Limb (tissue), 2 donors: ENCODE measurements around the gene MOGAT2.

Experiments
- DNase-seq, 2 donors: peaks; one replicate each; pipeline ENCODE4 v3.0.0-alpha.2; 2016; ENCODE audit errors: extremely low spot score in 2 of 2

The MOGAT2 gene

DNA sequence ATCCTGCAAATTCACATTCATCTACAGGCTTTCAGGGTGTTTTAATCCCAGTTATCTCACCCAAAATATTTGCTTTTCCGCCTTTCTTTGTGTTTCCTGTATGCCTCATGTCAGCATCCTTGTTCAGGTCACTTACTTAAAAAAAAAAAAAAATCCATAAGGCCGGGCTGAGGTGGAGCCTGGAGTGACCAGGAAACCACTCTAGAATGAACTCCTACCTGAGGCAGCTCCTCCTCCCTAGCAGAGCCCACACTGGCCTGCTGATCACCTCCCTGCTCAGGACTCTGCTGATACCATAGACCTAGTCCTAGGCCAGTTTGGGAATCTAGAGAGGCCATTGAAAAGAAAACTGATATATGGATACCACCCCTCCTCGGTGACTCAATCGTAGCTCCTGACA lies 42.2 kb downstream of the MOGAT2 start:
- no peak for DNase-seq

DNA sequence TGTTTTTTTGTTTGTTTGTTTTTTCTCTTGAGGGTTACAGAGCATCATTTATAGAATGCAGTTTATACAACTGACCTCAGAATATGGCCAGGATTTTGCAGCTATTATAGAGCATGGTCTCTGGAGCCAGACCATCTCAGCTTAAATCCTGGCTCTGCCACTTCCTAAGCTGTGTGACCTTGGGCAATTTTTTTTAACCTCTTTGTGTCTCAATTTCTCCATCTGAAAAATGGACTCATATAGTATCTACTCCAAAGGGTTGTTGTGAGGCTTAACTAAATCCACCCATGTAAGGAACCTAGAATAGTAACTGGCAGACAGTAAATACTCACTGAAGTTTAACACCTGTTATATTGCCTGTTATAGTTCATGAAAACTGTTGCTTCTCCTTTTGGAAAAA lies 42.6 kb downstream of the MOGAT2 start:
- DNase-seq = no peak

DNA sequence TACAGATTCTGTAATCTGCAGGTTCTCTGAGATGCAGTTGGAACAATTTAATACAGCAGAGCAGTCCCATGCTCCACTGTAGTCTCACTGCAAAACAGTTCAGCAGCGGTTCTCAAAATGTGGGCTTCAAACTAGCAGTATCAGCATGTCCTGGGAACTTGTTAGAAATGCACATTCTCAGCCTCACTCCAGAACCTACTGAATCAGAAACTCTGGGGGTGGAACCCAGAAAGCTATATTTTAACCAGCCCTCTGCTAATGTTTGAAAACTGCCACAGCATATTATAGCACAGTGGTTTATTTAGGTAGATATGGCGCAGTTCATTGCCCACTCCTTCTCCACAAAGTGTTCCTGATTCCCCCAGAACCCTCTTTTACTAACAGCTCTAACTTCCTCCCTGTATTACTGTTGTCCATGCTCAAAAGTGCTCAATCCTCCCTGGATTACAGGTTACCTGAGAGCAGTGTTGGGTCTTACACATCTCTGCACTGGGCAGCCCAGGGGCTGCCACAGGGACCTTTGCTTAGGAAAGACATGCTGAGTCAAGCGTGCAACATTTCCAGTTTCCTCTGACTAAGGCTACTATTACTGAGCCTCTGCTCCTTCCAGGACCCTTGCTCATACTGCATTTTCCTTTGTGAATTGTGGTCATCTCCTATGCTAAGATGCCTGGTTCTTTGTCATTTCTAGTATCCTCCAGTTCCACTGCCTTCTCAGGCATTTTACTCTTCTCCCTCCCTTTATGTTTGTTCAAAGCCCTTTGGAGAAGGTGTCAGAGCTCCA lies 43.3 kb downstream of the MOGAT2 start:
- no peak for DNase-seq

DNA sequence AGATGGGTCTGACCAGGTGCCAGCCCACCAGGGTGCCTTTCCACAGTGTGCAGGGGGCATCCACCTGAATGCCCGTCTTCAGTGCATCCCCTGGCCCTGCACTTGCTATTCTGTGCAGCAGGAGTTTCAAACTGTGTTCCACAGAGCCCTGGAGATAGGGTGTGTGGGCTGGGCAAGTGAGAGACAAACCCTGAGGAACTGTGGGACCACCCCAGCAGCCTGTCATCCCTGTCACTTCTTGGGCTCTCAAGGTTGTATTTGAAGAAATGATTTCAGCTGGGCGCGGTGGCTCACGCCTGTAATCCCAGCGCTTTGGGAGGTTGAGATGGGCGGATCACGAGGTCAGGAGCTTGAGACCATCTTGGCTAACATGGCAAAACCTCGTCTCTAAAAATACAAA lies 44.5 kb downstream of the MOGAT2 start:
- DNase-seq = no peak

DNA sequence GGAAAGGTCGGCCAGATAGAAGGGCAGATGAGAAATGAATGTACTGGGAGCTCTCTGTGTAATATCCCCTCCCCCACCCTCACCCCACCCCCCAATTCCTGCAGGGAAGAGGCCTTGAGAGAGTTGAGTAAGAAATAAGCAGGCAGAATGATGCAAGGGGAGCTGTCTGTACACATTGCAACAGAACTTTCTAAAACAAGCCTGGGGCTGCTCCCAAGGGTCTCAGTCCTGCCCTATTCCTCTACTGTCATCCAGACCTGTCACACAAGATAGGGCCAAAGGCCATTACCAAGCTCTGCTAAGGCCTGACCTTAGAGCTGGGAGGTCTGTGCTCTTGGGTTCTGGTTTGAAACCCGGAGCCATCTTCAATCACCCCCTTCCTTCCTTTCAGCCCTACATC lies 45.2 kb downstream of the MOGAT2 start:
- DNase-seq = no peak

DNA sequence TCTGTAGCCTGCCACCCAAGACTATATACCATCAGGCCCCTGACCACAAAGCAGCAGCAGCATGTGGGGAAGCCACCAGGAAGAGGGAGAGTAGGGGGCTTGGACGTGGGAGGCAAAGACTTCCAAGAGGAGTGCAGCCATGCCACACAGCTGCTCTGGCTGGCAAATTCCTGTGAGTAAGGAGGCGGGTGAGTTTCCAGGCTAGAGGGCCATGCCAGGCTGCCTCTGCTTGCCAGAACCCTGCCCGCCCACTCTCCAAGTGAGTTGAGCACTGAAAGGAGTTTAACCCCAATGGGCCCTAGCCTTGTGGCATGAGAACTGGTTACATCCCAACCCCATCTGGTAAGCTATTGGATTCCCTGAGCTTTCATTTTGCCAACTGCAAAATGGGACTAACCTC lies 46.2 kb downstream of the MOGAT2 start:
- DNase-seq = no peak

DNA sequence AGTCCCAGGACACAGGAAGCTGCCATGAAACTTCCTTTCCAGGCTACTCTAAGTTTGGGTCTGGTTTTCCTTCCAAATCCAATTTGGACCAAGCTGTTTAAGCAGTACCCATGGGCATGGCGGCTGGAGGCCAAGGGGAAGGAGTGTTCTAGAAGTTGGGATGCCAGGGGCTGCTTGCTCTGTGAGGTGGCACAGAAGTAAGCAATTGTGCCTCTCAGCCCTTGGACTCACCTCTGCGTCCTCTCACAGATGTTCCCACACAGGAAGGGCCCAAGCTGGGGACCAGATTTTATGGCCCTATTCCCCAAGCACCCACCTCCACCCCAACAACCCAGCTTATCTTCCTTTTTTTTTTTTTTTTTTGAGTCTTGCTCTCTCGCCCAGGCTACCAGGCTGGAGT lies 47.5 kb downstream of the MOGAT2 start:
- no peak for DNase-seq

DNA sequence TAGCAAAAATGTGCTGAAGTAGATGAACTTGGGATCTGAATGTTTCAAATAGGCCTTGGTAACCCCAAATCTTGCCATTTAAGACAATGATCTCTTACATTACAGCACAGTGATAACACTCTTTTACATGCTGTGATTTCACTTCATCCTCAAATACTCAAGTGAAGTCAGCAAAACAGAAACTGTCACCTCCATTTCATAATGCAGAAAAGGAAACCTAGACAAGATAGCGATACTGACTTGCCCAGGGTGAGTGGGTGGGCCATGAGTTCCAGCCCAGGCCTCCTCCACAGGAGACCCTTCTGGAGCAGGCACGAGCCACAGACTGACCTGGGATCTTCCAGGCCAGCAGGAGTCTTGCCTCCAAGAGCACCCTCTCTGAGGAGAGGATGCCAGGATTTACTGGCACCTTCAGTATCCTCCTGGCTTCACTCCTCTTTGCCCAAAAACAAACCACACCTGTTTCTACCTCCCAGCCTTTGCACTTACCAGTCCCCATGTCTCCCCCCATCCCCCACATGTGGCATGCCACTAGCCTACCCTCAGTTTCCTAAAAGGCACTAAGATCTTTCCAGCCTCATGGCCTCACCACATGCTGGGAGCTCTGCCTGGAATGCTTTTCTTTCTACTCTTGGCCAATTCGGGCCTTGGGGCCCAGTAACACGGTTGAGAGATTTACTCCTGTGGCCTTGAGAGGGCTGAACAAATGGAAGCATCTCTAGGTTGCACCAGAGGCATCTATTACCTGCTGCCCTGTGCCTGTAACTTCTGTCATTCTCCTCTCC lies 49.0 kb downstream of the MOGAT2 start:
- no peak for DNase-seq

DNA sequence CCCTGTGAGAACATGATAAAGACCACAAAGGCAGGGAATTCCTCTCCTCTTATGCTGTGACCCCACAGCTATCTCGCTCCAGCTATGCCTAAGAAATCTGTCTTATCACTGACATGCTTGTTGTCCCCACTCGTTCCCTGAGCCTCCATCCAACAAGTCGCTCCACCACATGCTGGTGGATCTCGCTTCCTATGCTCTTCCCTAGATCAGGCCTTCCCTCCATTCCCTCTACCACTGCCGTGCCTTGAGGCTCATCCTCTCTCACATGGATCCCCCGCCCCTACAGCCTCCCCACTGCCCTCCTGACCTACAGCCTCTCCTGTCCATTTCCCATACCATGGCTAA lies 49.6 kb downstream of the MOGAT2 start:
- no peak for DNase-seq

DNA sequence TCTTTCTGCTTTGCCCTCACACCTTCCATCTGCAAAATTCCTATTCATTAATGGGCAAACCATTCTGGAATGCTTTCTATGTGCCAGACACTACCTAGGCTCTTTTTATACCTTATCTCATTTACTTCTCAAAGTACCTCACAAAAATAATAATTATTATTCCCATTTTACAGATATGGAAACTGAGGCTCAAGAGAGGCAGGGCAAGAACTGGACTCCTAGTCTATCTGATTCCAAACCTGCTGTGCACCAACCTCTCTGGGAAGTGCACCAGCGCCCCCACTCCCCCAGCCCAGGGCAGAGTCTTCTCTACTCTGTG lies 50.1 kb downstream of the MOGAT2 start:
- no peak for DNase-seq

DNA sequence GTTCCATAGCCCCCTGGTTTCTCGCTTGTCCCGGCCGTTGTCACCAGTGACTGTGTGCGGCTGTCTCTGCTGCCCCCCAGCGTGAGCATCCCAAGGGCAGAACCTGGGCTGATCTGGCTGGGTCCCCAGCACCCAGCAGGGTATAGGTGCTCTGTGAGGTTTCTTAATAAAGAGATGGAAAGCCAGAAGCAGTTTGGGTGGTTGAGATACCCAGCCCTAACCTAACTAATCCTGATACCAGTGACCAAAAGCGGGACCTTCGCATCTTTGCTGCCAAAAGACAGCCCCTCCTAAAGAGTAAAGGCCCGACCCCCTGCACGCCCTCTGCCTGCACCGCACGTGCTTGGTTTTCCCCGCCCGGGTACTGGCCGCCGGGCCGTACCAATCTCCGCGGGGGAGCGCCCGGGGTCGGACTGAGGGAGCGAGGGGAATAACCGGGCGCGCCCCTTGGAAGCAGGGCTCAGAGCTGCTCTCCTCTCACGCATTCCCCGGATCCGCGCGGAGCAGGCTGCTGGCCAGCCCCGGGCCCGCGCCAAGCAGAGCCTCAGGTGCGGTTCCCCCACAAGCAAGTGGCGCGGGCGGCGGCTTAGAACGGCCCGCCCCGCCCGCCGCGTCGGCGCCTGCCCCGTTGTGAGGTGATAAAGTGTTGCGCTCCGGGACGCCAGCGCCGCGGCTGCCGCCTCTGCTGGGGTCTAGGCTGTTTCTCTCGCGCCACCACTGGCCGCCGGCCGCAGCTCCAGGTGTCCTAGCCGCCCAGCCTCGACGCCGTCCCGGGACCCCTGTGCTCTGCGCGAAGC lies 50.7 kb downstream of the MOGAT2 start, which contains the start of gene DGAT2:
Gene DGAT2 (plus strand): TSS at position 667 of the 797 bp plus-strand sequence. CDS start 214 bp downstream, outside the sequence.
- DNase-seq = peak; percentile 65 to 87

DNA sequence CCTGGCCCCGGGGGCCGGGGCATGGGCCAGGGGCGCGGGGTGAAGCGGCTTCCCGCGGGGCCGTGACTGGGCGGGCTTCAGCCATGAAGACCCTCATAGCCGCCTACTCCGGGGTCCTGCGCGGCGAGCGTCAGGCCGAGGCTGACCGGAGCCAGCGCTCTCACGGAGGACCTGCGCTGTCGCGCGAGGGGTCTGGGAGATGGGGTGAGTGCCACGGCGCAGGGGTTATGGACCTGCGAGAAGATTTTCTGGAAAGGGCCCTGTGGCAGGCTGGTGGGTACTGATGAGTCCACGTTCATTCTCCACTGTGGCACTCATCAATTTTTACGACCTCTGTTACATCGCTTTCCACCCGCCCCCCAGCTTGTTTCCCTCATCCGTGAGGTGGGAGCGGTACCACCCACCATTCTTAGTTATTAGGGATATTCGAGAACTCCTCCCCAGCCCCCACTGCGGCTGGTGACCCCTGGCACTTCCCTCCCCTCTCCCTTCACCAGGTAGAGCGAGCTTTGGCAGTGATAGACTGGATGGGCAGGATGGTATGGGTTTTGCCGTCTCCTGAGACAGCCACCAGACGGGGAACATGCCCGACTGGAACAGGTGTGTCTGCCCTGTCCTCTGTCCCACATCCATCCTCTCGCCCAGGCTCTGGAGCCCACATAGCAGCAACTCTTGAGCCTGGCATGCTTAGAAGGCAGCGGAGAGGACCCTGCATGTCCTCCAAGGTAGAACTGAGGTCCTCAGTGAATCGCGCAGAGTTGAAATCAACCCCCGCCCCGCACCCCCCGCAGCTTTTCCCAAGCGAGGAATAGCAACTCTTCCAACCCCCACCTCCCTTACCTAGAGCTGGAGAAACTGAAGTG lies 51.5 kb downstream of the MOGAT2 start:
- peak in 1 of 2 donors; percentile 37 for DNase-seq

DNA sequence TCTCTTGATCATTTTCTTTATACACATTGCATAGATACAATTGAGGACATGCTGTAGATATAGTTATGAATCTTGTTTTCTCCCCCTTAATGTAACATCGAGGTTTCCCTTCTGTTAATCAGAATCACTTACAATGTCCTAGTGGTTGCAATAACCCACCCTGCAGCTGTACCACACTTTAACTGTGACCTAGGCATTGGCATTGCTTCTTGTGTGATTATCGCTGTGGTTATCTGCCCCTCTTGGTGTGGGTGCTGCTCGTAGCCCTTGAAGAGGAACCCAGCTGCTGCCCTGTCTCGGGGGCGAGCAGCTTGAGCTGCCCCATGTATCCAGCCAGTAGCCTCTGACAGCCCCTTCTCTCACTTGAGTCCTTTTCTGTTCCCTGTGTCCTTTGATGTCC lies 52.5 kb downstream of the MOGAT2 start:
- no peak for DNase-seq

DNA sequence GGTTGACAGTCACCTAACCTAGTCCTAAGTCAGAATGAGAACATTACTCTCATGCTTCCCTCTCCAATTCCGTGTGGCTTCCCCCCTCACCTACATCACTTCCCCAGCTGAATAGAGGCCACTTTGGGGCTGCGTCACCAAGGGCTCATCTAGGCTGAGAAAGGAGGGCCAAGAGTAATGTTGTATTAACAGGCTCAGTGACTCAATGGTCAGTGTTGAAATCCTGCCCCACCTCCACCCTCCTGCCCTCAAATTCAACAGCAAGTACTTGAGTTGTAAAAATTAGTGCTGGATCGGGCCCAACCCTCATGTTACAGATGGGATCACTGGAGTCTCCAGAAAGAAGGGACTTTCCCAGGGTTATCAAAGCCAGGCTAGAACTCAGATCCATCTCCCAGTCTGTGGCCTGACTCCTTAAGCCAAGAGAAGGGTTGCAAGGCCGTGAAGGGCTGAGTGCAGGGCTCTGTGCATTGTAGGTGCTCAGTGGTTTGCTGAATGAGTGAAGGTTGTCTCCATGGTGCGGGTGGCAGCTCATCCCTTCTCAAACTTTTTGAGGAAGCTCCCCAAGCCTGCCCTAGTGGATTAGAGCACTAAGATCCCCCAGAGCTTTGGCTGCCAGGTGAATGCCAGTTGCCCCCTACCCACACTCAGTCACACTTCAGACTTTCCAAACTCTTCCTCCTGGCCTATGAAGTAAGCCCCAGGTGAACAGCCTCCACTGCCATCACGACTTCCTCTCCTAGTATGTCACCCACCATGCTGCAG lies 54.2 kb downstream of the MOGAT2 start:
- no peak for DNase-seq

DNA sequence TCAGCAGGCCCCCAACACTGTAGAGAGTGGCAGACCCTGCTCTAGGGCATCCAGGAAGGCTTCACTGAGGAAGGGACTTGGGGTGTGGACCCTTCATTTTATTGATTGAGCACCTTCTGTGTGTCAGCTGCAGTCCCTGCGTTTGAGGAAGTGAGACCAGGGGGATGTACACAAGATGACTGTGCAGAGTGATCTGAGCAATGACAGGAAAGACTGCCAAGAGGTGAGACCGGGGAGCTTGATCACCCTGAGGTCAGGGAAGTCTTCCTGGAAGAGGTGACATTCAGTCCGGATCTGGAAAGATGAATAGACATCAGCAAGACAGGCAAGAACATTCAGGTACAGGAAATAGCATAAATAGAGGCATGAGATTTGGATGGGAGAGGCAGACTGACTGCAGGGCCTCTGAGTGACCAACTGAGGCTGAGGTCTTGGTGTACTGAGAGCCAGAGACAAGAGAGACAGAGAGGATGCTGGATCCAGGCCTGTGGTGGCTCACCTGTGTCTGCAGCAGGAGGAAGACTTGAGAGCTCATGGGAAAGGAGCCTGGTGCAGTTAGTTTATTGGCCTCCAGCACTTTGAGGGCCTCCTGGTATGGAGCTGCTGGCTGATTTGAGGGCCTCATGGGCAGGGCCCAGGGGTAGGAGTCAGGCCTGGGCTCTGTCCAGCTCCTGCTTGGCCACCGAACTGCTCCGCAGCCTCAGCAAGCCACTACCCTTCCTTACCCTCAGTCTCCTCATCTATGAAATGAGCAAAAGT lies 56.1 kb downstream of the MOGAT2 start:
- no peak for DNase-seq

DNA sequence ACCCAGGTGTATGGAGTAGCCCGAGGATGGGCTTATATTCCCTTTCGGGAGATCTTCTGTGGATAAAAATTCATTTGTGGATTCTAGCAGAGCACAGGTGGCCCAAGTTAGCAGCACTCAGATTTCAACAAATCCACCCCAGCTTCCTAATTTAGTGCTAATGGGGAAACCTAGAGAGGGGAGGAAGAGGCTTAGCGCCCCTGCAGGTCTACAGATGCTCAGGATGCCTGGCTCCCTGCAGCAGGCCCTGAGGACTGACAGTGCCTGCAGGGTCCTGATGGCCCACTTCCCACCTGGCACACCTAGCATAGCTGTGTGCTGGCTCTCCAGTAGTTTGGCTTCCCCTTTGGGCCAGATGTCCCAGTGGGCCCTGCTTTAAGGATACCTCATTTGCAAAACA lies 57.4 kb downstream of the MOGAT2 start:
- DNase-seq = no peak

DNA sequence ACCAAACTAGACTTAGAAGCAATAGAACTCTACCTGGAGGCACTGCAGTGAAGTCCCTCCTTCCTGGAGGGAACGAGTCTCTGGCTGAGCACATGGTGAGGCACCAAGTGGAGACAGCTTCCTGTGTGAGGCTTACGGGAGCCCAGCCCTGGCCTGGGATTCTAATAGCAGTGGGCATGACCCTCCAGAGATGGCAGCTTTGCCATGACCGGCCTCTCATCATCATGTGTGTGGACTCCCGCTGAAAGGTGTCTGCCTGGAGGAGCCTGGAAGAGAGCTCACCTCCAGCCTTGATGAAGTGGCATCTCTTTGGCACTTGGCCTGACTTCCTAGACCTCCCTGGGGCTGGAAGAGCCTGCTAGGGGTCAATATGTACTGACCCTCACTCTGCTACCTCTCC lies 58.9 kb downstream of the MOGAT2 start:
- no peak for DNase-seq

DNA sequence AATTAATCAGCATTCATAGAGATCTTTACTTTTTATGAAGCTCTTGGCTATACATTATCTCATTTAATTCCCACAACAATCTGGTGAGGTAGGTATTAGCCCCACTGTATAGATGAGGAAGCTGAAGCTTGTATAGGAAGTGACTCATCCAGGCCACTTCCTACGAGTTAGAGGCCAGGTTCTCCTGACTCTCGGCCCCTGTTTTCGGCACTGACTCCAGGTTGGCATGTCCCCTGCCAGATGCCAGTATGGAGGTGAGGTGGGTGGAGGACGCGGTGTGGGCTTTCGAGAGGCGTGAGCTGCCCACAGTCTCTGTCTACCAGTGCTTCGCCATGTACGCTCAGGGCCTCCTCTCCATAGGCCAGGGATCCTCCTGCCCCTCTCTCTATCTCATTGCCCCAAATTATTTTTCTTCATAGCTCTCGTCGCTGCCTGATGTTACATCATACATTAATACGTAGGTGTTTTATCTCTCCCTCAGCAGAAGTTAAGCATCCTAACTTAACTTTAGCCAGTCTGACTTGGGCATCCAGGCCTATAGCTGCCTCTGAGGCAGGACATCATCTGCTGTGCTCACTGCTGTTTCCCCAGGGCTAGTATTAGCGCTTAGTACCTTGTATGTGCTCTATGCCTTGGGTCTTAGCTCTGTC lies 59.9 kb downstream of the MOGAT2 start:
- no peak for DNase-seq

DNA sequence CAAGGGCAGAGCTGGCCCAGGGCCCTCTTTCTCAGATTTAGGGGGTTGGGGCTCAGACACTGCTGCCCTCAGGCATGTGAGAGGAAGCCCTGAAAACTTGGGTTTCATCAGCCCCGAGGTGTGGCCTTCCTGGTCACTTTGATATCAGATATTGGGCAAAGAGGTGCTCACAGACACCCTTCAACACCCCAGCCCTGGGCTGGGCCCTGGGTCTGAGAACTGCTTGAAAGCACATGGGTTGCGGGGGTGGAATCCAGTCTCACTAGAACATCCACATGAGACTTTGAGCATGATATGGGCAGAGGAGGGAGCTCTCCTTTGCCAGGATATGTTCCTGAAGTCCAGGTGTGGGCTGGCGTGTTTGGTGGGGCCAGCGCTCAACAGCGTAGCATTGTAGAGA lies 61.3 kb downstream of the MOGAT2 start:
- no peak for DNase-seq
